ENCODE data around the gene R3HDM1.

R3HDM1 gene

GRCh38 chr2:135563793-135564192, 32.5 kb downstream of the R3HDM1 start:
- POLR2A ChIA-PET, result no interaction called here
- DNase-seq (ENCODE audit: extremely low spot score), result no peak
- CTCF ChIA-PET, result interaction anchor here (1.0 kb wide), 1 partner anchor 8 kb away, joined by 3 read pairs; no protein-coding TSS in a partner anchor
- no peak for TF ChIP-seq CTCF (IDR thresholded peaks at IDR 0.05; ENCODE audit: control extremely low read depth, extremely low read depth, low read depth, missing control alignments)

GRCh38 chr2:135570884-135571283, 39.6 kb downstream of the R3HDM1 start:
- CTCF ChIA-PET, result interaction anchor here (1.3 to 1.4 kb wide), 2 partner anchors 15 to 39 kb away, joined by 3 to 4 read pairs; no protein-coding TSS in a partner anchor
- no peak for TF ChIP-seq CTCF (IDR thresholded peaks at IDR 0.05; ENCODE audit: control extremely low read depth, extremely low read depth, low read depth, missing control alignments)
- POLR2A ChIA-PET, result no interaction called here
- DNase-seq (ENCODE audit: extremely low spot score), result no peak

GRCh38 chr2:135573620-135574019, 42.3 kb downstream of the R3HDM1 start:
- DNase-seq (ENCODE audit: extremely low spot score), result no peak
- TF ChIP-seq CTCF (IDR thresholded peaks at IDR 0.05; ENCODE audit: control extremely low read depth, extremely low read depth, low read depth, missing control alignments), result no peak
- CTCF ChIA-PET, result interaction anchor here (1.0 to 2.4 kb wide), 6 partner anchors 12 to 623 kb away, joined by 3 to 9 read pairs (median 3); no protein-coding TSS in a partner anchor
- POLR2A ChIA-PET, result no interaction called here

GRCh38 chr2:135581282-135581681, 50.0 kb downstream of the R3HDM1 start:
- POLR2A ChIA-PET, result no interaction called here

GRCh38 chr2:135582383-135582782, 51.1 kb downstream of the R3HDM1 start:
- no peak for DNase-seq (ENCODE audit: extremely low spot score)
- CTCF ChIA-PET, result no interaction called here
- POLR2A ChIA-PET, result no interaction called here
- TF ChIP-seq CTCF (IDR thresholded peaks at IDR 0.05; ENCODE audit: control extremely low read depth, extremely low read depth, low read depth, missing control alignments), result no peak

More at GRCh38 chr2:135581282-135581681, 50.0 kb downstream of the R3HDM1 start:
- TF ChIP-seq CTCF (IDR thresholded peaks at IDR 0.05; ENCODE audit: control extremely low read depth, extremely low read depth, low read depth, missing control alignments), result no peak
- CTCF ChIA-PET, result interaction anchor here (3.1 kb wide), 1 partner anchor 9 kb away, joined by 17 read pairs; no protein-coding TSS in a partner anchor
- no peak for DNase-seq (ENCODE audit: extremely low spot score)

GRCh38 chr2:135585586-135585985, 54.3 kb downstream of the R3HDM1 start:
- POLR2A ChIA-PET, result no interaction called here
- TF ChIP-seq CTCF (IDR thresholded peaks at IDR 0.05; ENCODE audit: control extremely low read depth, extremely low read depth, low read depth, missing control alignments), result no peak
- CTCF ChIA-PET, result interaction anchor here (1.2 to 3.4 kb wide), 6 partner anchors 9 to 582 kb away, joined by 3 to 15 read pairs (median 6); no protein-coding TSS in a partner anchor
- DNase-seq (ENCODE audit: extremely low spot score), result no peak
